ENCODE data around the gene TM9SF1.

TM9SF1 gene

DNA sequence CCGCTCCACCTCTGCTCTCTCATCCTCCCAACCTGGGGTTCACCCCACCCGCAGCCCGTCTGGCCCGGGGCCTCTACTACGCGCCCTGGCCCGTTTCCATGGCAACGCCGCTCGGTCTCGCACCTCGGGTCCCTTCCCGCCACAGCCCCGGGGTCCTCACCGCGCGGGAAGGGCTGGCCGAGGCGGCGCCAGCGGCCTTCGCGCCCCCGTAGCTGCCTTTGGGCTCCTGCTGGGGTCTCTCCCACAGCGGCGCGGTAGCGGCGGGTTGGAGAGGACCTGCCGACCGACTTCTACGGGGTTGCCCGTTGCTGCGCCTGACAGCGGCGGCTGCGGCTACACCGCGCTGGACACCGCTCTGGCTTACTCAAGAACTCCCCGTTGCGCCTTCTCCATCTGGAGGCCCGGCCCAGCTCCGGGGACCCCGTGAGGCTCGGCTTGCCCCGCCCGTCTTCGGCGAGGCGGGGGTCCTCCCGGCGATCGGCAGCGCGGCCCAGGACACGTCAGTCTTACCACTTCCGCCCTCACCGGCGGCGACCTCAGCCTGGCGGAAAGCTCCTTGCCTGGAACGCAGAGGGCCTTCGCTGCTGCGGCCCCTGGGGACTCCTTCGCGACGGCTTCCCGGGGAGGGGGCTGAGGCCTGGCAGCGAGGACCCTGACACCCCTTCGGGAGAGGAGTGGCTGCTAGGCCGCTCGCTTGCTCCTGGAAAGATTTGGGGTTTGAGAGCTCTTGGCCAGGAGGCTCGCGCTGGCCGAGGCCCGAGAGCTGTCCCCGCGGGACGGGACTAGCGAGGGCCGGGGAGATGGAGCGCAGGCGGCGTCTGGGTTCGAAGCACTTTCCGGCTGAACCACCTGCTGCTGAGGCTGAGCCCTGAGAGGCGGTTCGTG is at the start of gene TM9SF1:
TM9SF1 (minus strand) TSS at position 256 of the 885 bp plus-strand sequence. CDS start 422 bp downstream, outside the sequence.
- H3K4me1 Mint-ChIP-seq (ENCODE audit: low read depth) = peaks cover 63% of the 10 kb centered on the region
- H3K9me3 Mint-ChIP-seq = no peaks in the 10 kb centered on the region
- H3K36me3 Mint-ChIP-seq (ENCODE audit: low read depth) = peaks cover 42% of the 10 kb centered on the region
- H3K4me3 Mint-ChIP-seq = peak within 1 kb of the TSS; percentile 88
- H3K27me3 Mint-ChIP-seq = no peaks in the 10 kb centered on the region
- H3K27ac Mint-ChIP-seq = peak within 1 kb of the TSS; percentile 89

GRCh38 chr14:24243336-24243836 is 48.1 kb upstream of the TM9SF1 start:
- peaks cover 71% of the 10 kb centered on the region for H3K4me1 Mint-ChIP-seq (ENCODE audit: low read depth)
- H3K27me3 Mint-ChIP-seq = no peaks in the 10 kb centered on the region
- peaks cover 32% of the 10 kb centered on the region for H3K36me3 Mint-ChIP-seq (ENCODE audit: low read depth)
- H3K9me3 Mint-ChIP-seq = no peaks in the 10 kb centered on the region
- H3K4me3 Mint-ChIP-seq = peak overlapping the region; percentile 83
- H3K27ac Mint-ChIP-seq = peak overlapping the region; percentile 92

- Mint-ChIP-seq H3K9me3 (no peaks in the 10 kb centered on the region), H3K4me3 (peak overlapping the region; percentile 83), H3K36me3 (ENCODE audit: low read depth) (peaks cover 45% of the 10 kb centered on the region), H3K27ac (peak overlapping the region; percentile 92), H3K4me1 (ENCODE audit: low read depth) (peaks cover 72% of the 10 kb centered on the region), H3K27me3 (no peaks in the 10 kb centered on the region)
Observed at GRCh38 chr14:24241829-24242443, 46.7 kb upstream of the TM9SF1 start.

- no peaks in the 10 kb centered on the region for H3K27me3 Mint-ChIP-seq
- peak overlapping the region; percentile 77 for H3K27ac Mint-ChIP-seq
- no peaks in the 10 kb centered on the region for H3K9me3 Mint-ChIP-seq
- H3K36me3 Mint-ChIP-seq (ENCODE audit: low read depth) = peaks cover 58% of the 10 kb centered on the region
- H3K4me1 Mint-ChIP-seq (ENCODE audit: low read depth) = peaks cover 79% of the 10 kb centered on the region
- H3K4me3 Mint-ChIP-seq = peak overlapping the region; percentile 46
Observed at GRCh38 chr14:24240110-24240918, 45.1 kb upstream of the TM9SF1 start.

- Mint-ChIP-seq H3K27ac (peak overlapping the region; percentile 61), H3K4me3 (no peak overlapping the region), H3K4me1 (ENCODE audit: low read depth) (peaks cover 91% of the 10 kb centered on the region), H3K27me3 (no peaks in the 10 kb centered on the region), H3K9me3 (no peaks in the 10 kb centered on the region), H3K36me3 (ENCODE audit: low read depth) (peaks cover 71% of the 10 kb centered on the region)
Observed at GRCh38 chr14:24238527-24239037, 43.3 kb upstream of the TM9SF1 start.

DNA sequence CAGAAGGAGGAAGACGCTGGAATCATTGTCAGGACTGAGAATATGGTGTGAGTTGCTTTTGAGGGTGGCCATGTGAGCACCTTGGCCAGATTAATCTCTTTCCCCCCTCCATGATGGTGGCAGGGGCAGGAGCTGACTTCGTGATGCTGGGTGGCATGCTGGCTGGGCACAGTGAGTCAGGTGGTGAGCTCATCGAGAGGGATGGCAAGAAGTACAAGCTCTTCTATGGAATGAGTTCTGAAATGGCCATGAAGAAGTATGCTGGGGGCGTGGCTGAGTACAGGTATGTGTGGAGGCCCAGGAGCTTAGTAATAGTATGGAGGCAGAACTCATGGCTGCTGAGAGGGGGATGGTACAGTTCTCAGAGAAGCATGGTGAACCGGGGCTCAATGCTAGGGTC is 42.9 kb upstream of the TM9SF1 start:
- no peaks in the 10 kb centered on the region for H3K9me3 Mint-ChIP-seq
- H3K27me3 Mint-ChIP-seq = no peaks in the 10 kb centered on the region
- no peak overlapping the region for H3K4me3 Mint-ChIP-seq
- peaks cover 91% of the 10 kb centered on the region for H3K4me1 Mint-ChIP-seq (ENCODE audit: low read depth)
- peaks cover 71% of the 10 kb centered on the region for H3K36me3 Mint-ChIP-seq (ENCODE audit: low read depth)
- peak overlapping the region; percentile 61 for H3K27ac Mint-ChIP-seq

- H3K27ac Mint-ChIP-seq = peak overlapping the region; percentile 61
- H3K27me3 Mint-ChIP-seq = no peaks in the 10 kb centered on the region
- H3K36me3 Mint-ChIP-seq (ENCODE audit: low read depth) = peaks cover 71% of the 10 kb centered on the region
- H3K9me3 Mint-ChIP-seq = no peaks in the 10 kb centered on the region
- peaks cover 90% of the 10 kb centered on the region for H3K4me1 Mint-ChIP-seq (ENCODE audit: low read depth)
- no peak overlapping the region for H3K4me3 Mint-ChIP-seq
Observed at GRCh38 chr14:24237463-24237955, 42.3 kb upstream of the TM9SF1 start.

GRCh38 chr14:24236689-24237462 is 41.6 kb upstream of the TM9SF1 start:
- Mint-ChIP-seq H3K36me3 (ENCODE audit: low read depth) (peaks cover 71% of the 10 kb centered on the region), H3K9me3 (no peaks in the 10 kb centered on the region), H3K27me3 (no peaks in the 10 kb centered on the region), H3K4me1 (ENCODE audit: low read depth) (peaks cover 87% of the 10 kb centered on the region), H3K27ac (peak overlapping the region; percentile 18), H3K4me3 (no peak overlapping the region)

GRCh38 chr14:24235804-24236688 is 40.8 kb upstream of the TM9SF1 start:
- Mint-ChIP-seq H3K27ac (peak overlapping the region; percentile 16), H3K4me3 (no peak overlapping the region), H3K9me3 (no peaks in the 10 kb centered on the region), H3K27me3 (no peaks in the 10 kb centered on the region), H3K36me3 (ENCODE audit: low read depth) (peaks cover 69% of the 10 kb centered on the region), H3K4me1 (ENCODE audit: low read depth) (peaks cover 84% of the 10 kb centered on the region)

GRCh38 chr14:24234095-24235005 is 39.1 kb upstream of the TM9SF1 start:
- H3K4me1 Mint-ChIP-seq (ENCODE audit: low read depth) = peaks cover 74% of the 10 kb centered on the region
- H3K27ac Mint-ChIP-seq = peak overlapping the region; percentile 42
- H3K36me3 Mint-ChIP-seq (ENCODE audit: low read depth) = peaks cover 52% of the 10 kb centered on the region
- peak overlapping the region; percentile 98 for H3K4me3 Mint-ChIP-seq
- H3K27me3 Mint-ChIP-seq = no peaks in the 10 kb centered on the region
- no peaks in the 10 kb centered on the region for H3K9me3 Mint-ChIP-seq

- Mint-ChIP-seq H3K4me1 (ENCODE audit: low read depth) (peaks cover 68% of the 10 kb centered on the region), H3K27me3 (no peaks in the 10 kb centered on the region), H3K4me3 (peak overlapping the region; percentile 98), H3K9me3 (no peaks in the 10 kb centered on the region), H3K27ac (peak overlapping the region; percentile 91), H3K36me3 (ENCODE audit: low read depth) (peaks cover 47% of the 10 kb centered on the region)
Observed at GRCh38 chr14:24233538-24233866, 38.3 kb upstream of the TM9SF1 start.
